ENCODE measurements around the gene ARHGEF7.

ARHGEF7 gene

GRCh38 chr13:111346101-111346680 is 231.1 kb downstream of the ARHGEF7 start:
- DNase-seq (ENCODE audit: low read depth in 2 of 2) = no peak

GRCh38 chr13:111347438-111347837 is 232.3 kb downstream of the ARHGEF7 start:
- DNase-seq (ENCODE audit: low read depth in 2 of 2) = no peak

GRCh38 chr13:111353508-111353907 is 238.4 kb downstream of the ARHGEF7 start:
- DNase-seq (ENCODE audit: low read depth in 2 of 2) = no peak

GRCh38 chr13:111354789-111355188 is 239.7 kb downstream of the ARHGEF7 start:
- no peak for DNase-seq (ENCODE audit: low read depth in 2 of 2)
